GM04503 (cell line): ENCODE measurements around the gene KRT79.

Experiments used
- DNase-seq: peaks from one replicate; pipeline ENCODE4 v3.0.0-alpha.2; 2012; ENCODE audit warnings: low read depth

The KRT79 gene

DNA sequence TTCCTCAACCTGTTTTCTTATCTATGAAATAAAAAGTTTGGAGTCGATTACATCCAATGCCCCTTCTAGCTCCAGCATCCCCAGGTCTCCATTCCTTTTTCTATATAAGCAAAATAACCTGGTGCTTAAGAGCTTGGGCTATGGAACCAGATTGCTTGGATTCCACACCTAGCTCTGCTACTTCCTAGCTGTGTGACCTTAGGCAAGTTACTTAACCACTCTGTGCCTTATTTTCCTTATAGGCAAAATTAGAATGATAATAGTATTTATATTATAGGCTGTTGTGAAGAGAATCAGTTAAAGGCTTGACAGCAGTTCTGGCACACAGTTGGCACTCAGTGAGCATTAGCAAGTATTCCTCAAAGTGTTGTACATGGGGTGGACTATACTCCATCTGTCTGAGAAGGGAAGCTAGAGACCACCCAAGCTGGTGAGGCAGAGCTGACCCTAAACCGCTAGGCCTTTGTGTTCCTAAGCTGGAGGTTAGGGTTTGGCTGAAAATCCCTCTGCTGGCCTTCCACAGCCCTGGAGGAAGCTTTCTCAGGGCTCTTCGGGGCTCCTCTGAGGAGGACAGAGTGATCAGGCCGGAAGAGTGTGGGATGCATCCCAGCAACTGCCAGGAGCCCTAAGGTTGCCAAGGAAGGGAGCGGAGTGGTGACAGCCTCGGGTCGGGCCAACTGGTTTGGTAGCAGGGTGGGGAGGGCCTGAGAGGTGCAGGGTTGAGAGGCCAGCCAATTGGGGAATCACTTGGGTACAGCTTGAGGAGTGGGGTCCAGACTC lies 14.2 kb downstream of the KRT79 start:
- no peak for DNase-seq

- DNase-seq = no peak
These were observed 15.2 kb downstream of the KRT79 start for GRCh38 chr12:52818887-52819420.

- no peak for DNase-seq
These were observed 15.7 kb downstream of the KRT79 start for GRCh38 chr12:52818388-52818787.

DNA sequence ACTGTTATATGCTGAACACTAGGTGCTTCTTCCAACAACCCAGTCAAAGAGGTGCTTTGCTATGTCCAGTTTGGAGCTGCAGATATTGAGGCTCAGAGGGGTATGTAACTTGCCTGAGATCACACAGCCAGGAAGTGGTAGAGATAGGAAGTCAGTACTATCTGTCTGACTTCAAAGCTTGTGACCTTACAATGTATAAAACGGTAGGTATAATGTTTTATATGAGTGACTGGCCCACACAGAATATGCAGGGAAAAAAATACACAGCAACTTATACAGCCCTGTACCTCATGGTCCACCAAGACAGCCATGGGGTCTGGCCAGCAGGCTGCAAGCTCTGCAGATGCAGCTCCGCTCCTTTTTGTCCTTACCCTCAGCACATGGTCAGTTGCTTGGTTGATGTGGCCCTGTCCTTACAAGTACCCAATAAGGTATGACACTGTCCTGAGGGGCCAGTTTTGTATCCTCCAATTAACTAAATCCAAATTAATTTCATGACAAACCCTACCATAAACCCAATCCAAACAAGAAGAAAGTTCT lies 16.3 kb downstream of the KRT79 start:
- DNase-seq = no peak

DNA sequence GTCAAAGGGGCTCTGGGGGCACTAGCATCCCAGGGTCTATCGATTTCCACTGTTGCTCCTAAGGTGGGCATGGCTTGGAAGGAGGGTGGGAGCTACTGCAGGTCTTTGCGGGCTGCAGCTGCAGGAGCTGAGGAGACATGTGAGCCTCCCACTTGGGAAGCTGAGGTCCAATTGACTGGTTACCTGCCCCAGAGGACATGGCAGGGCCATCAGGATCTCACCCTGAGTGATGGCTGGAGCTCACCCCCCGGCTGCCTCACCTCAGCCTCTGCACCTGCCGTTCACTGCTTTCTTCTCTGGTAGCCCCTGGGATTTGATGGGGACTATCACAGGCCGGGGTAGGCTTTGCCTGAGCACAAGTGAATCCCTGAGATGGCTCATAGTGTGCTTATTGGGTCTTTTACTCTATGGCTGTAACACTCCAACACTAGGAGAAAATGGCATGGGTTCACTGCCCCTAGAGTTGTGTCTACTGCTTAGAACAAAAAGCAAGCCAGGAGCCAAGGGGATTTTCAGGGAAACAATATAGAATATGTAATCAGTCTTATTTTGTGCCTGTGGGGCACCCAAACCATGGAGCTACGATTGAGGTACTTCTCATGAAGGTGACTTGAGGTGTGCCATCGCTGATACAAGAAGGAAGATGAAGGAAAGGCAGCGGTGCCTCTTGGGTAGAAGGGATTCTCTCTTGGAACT lies 17.0 kb downstream of the KRT79 start:
- DNase-seq = no peak

GRCh38 chr12:52815676-52816588 lies 18.2 kb downstream of the KRT79 start:
- DNase-seq = no peak

DNA sequence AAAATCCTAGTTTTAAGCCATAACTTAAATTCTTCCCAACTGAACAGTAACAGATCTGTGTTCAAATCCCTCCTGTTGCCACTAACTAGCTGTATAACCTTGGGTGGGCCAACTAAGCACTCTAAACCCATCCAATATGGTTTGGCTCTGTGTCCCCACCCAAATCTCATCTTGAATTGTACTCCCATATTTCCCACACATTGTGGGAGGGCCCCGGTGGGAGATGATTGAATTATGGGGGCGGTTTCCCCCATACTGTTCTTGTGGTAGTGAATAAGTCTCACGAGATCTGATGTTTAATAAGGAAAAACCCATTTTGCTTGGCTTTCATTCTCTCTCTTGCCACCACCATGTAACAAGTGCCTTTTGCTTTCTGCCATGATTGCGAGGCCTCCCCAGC lies 18.9 kb downstream of the KRT79 start:
- DNase-seq = no peak

DNA sequence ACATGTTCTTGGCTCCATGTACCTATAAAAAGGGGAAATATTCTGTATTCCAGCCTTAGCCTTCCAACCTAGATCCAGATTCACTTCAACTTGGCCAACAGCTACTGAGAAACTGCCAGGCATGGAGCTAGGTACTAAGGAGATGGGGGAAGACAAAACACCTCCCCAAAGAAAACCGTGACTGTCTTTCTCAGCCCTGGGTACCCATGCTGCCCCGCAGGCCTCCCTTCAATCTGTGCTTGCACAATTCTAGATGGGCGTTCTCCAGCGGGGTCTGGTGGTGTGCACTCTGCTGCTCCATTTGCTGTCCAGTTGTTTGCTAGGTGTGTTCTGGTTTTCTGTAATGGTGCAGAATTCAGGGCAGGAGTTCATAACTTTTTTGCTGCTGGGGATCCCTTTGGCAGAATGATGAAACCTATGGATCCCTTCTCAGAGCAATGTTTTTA lies 19.4 kb downstream of the KRT79 start:
- DNase-seq = no peak

DNA sequence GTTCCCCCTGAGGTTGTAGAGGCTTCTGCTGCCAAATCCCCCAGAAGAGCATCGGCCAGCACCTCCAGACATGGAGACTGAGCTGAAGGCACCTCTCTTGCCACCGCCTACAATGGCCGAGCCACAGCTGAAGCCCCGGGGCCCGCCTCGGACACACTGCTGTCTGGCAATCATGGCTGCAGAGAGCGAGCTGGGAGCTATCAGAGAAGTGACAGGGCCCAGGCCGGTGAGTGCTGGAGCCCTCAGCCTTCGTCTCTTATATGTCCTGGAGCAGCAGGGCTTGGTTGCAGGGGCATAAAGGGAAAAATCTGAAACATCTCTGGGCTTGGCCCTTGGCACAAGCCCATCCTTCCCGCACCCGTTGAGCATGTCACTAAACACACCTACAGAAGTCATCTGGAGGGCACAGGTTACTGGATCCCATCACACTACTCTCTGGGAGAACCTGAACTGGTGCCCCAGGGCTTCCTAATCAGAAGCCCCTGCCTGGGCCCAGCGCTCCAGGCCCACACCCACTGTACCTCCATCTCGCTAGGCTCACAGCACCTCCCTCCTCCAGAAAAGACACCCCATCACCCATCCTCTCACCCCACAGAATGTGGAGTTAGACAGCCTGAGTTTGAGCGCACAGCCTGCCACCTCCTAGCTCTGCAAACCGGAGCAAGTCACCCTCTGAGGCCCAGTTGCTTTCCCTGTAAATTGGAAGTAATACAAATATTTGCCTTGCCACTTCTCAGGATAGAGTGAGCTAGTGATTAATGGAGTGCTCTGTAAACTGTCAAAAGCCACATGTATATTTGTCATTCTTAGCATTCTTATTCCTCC lies 20.0 kb downstream of the KRT79 start, which contains the start of gene KRT4:
Gene KRT4 (minus strand): TSS at position 232 of the 825 bp plus-strand sequence. CDS start 58 bp downstream, at position 174.
- no peak for DNase-seq

GRCh38 chr12:52813203-52813819 lies 20.8 kb downstream of the KRT79 start:
- no peak for DNase-seq

DNA sequence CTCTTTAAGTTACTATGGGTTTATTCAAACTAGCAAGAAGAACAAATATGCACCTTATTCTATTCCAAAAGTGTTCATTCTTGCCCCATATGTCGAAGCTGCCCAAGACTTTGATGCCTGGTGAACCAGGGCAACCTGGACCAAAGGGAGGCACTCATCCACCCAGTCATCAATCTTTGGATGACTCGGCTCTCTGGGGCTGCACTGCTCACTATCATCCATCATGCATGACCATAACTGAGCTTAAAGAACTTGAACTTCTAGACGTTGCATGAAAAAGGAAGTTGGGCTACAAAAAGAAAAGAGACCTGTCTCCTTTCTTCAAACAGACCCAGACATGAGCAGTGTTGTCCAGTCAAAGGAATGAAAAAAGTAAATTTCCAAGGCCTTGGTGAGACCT lies 21.4 kb downstream of the KRT79 start:
- no peak for DNase-seq

DNA sequence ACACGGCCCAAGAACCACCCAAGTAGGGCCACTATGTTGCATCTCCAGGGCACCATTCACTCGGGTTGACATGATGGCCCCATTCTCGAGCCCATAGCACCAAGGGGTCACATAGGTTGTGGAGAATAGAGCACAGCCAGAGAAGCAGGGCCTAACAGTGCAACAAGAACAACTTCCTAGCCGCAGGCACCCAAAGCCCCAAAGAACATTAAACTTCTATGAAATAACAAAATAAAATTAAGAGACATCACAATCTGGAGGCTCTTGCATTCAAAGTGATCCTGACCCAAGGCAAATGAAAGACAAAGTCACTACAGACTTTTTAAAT lies 22.1 kb downstream of the KRT79 start:
- no peak for DNase-seq

DNA sequence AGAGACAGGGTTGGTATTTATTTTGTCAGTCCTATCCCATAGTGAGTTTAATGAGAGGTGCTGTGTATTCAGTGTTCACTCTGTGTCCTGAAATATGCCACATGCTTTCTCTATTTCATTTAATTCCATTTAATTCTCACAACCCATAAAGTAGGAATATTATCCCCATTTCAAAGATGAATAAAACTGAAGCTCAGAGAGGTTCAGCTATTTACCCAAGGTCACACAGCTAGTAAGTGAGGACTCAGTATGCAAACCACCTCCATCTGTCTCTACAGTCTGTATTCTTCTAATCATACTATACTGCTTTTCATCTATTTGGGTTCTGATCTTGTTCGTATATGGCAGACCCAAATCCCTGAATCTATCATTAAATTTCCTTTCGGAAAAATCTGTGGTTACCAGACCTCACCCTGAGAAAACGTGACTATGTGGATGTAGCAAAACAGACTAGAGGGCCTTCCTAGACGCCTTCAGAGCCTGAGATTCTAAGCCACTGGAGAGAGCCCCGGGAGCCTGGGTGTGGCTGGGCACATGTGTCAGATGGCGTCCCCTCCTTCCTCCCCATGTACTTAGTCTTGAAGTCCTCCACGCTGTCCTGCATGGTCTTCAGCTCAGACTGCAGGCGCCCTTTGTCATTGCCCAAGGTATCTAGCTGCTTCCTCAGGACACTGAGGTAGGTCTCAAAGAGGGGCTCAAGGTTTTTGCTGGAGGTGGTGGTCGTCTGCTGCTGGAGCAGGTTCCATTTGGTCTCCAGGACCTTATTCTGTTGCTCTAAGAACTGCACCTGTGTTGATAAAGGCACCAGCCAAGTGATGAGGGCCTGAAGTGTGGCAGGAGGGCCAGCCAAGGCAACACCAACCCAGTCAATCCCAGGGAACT lies 22.7 kb downstream of the KRT79 start:
- no peak for DNase-seq

DNA sequence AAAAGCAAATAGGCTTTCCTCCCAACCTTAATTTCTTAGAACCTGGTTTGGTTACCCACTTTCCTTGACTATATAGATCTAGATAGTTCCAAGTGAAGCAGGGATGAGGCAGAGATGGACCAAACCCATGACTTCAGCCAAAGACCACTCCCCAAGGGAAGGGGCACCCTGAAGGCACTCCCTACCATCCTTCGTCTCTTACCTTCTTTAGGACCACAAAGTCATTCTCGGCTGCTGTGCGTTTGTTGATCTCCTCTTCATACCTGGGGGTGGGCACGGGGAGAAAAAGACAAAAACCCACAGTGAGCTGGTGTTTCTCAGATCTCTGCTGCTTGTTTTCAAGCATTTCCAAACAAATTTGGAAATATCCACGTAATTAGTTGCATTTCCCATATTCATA lies 23.6 kb downstream of the KRT79 start:
- DNase-seq = no peak

- no peak for DNase-seq
These were observed 24.9 kb downstream of the KRT79 start for GRCh38 chr12:52809166-52809565.

DNA sequence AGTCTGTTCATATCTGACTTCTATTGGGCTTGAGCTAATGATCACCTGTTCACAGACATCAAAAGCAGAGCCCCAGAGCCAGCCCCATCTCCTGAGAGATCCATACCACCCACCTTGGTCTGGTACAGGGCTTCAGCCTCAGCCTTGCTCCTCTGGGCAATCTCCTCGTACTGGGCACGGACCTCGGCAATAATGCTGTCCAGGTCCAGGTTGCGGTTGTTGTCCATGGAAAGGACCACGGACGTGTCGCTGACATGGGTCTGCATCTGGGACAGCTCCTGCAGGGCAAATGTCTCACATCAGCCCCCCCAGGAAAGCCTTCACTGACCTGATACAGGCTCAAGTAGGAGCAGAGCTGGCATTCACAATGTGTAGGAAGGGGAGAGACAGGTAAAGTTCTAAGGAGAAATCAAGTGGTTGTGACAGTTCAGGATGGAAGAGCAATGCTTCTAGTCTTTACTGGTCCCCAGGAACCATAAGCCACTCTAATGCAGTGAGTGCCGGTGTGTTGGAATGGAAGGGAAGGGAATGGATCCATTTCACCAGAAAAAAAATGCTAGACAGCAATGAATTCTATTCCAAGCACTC lies 25.4 kb downstream of the KRT79 start:
- DNase-seq = no peak

DNA sequence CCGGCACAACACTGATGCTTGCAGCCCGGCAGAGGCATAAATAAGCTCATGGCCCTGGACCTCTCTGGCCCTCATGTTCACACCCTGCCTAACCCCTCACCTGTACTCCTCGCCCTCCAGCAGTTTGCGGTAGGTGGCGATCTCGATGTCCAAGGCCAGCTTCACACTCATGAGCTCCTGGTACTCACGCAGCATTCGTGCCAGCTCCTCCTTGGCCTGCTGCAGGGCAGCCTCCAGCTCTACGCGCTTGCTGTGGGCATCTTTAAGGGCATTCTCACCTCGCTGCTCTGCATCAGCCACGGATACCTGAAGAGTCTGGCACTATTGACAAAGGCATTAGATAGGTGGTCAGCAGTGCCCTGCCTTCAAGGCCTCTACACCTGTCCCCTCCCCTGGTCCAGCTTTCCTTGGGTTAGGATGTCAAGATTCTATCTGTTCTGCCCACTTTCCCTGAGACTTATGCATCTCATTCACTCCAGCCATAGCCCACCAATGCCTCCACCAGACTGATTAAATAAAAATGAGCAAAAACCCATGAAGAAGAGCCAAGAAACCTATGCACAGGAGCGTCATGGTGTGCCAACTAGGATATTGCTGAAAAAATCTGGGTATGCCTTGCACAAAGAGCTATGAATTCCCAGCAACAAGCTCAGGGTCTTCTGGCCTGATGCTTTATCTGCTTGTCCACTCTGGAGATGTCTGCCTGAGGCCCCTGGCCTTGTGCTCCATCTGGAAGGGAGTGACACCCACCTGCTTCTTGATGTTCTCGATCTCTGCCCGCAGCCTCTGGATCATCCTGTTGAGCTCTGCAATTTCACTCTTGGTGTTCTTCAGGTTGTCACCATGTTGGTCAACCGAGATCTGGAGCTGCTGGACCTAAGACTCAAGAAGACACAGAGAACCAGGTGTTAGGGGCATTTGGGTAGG lies 26.3 kb downstream of the KRT79 start:
- DNase-seq = no peak
